GM10266 (cell line): ENCODE measurements around the gene LCT.
"Not testable (repeated sequence)": the region's sequence is repeated elsewhere in the genome, so short reads cannot be mapped to it uniquely, and the experiment has no call there.

ENCODE experiments used
- DNase-seq: peaks from one replicate; pipeline ENCODE4 v3.0.0; 2012; ENCODE audit errors: extremely low spot score
- TF ChIP-seq, protein P1 (sequence below): IDR thresholded peaks from 2 replicates; pipeline ENCODE4 v1.5.1; 2012; ENCODE audit warnings: mild to moderate bottlenecking, low read depth; ENCODE audit not compliant: control insufficient read depth, insufficient read depth; ENCODE audit errors: missing control alignments

Gene LCT

GRCh38 chr2:135836596-135837270 lies at the start of gene LCT:
Gene LCT (minus strand): TSS chr2:135837184. CDS start chr2:135837169, 15 bp downstream.
- DNase-seq = no peak
- TF ChIP-seq, protein P1, sequence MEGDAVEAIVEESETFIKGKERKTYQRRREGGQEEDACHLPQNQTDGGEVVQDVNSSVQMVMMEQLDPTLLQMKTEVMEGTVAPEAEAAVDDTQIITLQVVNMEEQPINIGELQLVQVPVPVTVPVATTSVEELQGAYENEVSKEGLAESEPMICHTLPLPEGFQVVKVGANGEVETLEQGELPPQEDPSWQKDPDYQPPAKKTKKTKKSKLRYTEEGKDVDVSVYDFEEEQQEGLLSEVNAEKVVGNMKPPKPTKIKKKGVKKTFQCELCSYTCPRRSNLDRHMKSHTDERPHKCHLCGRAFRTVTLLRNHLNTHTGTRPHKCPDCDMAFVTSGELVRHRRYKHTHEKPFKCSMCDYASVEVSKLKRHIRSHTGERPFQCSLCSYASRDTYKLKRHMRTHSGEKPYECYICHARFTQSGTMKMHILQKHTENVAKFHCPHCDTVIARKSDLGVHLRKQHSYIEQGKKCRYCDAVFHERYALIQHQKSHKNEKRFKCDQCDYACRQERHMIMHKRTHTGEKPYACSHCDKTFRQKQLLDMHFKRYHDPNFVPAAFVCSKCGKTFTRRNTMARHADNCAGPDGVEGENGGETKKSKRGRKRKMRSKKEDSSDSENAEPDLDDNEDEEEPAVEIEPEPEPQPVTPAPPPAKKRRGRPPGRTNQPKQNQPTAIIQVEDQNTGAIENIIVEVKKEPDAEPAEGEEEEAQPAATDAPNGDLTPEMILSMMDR = no peak

- TF ChIP-seq, protein P1 = no peak
- DNase-seq = no peak
Measured at GRCh38 chr2:135885709-135886108, 48.7 kb upstream of the LCT start.

GRCh38 chr2:135882415-135882814 lies 45.4 kb upstream of the LCT start:
- TF ChIP-seq, protein P1 = no peak
- no peak for DNase-seq

- not testable (repeated sequence) for DNase-seq
Measured at GRCh38 chr2:135876770-135877169, 39.8 kb upstream of the LCT start.

GRCh38 chr2:135876066-135876711 lies 39.2 kb upstream of the LCT start, which contains the start of gene MCM6:
Gene MCM6 (minus strand): TSS chr2:135876443. CDS start chr2:135876365, 78 bp downstream.
- peak; percentile 96 for DNase-seq
- TF ChIP-seq, protein P1 = no peak

GRCh38 chr2:135875491-135876065 lies 38.6 kb upstream of the LCT start:
- peak; percentile 73 for DNase-seq
- TF ChIP-seq, protein P1 = no peak

GRCh38 chr2:135874777-135875365 lies 37.9 kb upstream of the LCT start:
- TF ChIP-seq, protein P1 = no peak
- no peak for DNase-seq
